Central memory CD8-positive, alpha-beta T cell (primary cell): ENCODE results near the gene MPP7.

Experiments
- ATAC-seq: fragments of 150-1000 bp; cut with Tn5 transposase; replicated peaks from 2 replicates; pipeline ENCODE4 v1.10.0; 2022; ENCODE audit warnings: mild to moderate bottlenecking, moderate FRiP score, moderate number of reproducible peaks; ENCODE audit not compliant: poor library complexity, severe bottlenecking; ENCODE audit errors: extremely low read depth
- DNase-seq, 2 donors: peaks; one replicate each; pipeline ENCODE4 v3.0.0; 2021; ENCODE audit warnings: low spot score in 2 of 2
- H3K27ac Mint-ChIP-seq: one replicate; pipeline ENCODE4 v1.8.0; 2022; ENCODE audit warnings: low read depth, mild to moderate bottlenecking, moderate library complexity, mixed read lengths
- H3K27me3 Mint-ChIP-seq: one replicate; pipeline ENCODE4 v1.8.0; 2022; ENCODE audit warnings: mixed read lengths
- H3K36me3 Mint-ChIP-seq: one replicate; pipeline ENCODE4 v1.8.0; 2022; ENCODE audit warnings: mild to moderate bottlenecking, moderate library complexity, mixed read lengths; ENCODE audit not compliant: insufficient read depth
- H3K4me1 Mint-ChIP-seq: one replicate; pipeline ENCODE4 v1.8.0; 2022; ENCODE audit warnings: mixed read lengths
- H3K4me3 Mint-ChIP-seq: one replicate; pipeline ENCODE4 v1.8.0; 2022; ENCODE audit warnings: mild to moderate bottlenecking, moderate library complexity, mixed read lengths
- H3K9me3 Mint-ChIP-seq: one replicate; pipeline ENCODE4 v1.8.0; 2022; ENCODE audit warnings: mixed read lengths

MPP7 gene

DNA sequence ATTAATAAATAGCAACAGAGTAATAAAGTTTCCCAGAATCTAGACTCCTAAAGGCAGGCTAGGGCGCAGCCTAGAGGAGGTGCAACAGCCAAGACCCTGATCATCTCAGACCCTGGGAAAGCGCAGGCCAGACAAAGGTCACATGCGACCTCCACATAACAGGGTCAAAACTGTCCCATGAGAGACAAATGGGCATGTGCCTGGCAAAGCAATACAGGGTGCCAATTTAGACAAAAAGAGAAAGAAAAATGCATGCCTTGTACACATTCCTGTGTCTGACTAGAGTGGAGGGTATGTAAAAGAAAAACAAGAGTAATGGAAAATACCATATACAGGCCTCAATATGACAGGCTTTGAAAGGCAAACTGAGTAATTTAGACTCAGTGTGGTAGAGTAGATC, 22.2 kb downstream of the MPP7 start:
- ATAC-seq (no peak), DNase-seq (no peak)
- Mint-ChIP-seq H3K36me3 (no peaks in the 10 kb centered on the region), H3K9me3 (no peaks in the 10 kb centered on the region), H3K4me1 (peaks cover 25% of the 10 kb centered on the region), H3K4me3 (no peak overlapping the region), H3K27me3 (no peaks in the 10 kb centered on the region), H3K27ac (no peak overlapping the region)

DNA sequence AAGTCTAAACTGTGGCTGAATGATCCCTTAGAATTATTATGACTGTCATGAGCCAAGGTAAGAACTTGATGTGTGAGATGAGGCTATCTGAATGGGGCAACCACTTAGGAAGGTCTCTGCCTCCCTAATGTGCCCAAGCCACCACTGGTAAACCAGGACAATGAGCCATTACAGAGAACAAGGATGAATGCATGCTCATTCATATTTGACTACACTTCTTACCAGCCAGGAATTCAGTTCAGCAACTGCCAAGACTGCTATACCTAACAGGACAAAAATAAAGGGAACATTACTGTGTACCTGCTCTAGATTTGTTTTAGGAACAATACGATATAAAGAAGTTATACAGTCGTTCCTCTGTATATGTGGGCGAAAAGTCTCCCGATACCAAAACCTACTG, 23.0 kb downstream of the MPP7 start:
- no peak overlapping the region for H3K27ac Mint-ChIP-seq
- peaks cover 29% of the 10 kb centered on the region for H3K4me1 Mint-ChIP-seq
- no peak for DNase-seq

DNA sequence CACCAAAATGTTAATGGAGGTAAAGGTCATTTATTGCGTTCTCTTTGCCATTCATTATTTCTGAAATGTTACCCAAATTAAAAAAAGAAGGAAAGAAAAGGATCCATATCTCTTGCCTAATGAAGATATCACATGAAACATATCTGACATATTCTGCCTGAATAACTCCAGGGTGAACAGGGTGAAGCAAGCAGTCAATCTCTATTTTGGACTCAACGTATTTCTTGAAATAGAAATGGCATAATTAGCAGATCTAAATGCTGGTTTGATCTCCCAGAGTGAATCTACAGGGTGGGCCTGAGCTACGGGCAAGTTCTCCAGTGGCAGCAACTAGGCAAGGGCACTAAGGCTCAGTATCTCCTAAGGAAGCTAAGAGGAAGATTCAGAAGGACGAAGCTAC, 24.0 kb downstream of the MPP7 start:
- no peaks in the 10 kb centered on the region for H3K9me3 Mint-ChIP-seq
- H3K27ac Mint-ChIP-seq: no peak overlapping the region
- peaks cover 2% of the 10 kb centered on the region for H3K36me3 Mint-ChIP-seq
- peaks cover 27% of the 10 kb centered on the region for H3K4me1 Mint-ChIP-seq
- H3K27me3 Mint-ChIP-seq: no peaks in the 10 kb centered on the region
- no peak overlapping the region for H3K4me3 Mint-ChIP-seq
- no peak for DNase-seq
- ATAC-seq: no peak

More for the DNA sequence above, 23.0 kb downstream of the MPP7 start:
- H3K4me3 Mint-ChIP-seq: no peak overlapping the region
- H3K27me3 Mint-ChIP-seq: no peaks in the 10 kb centered on the region
- no peaks in the 10 kb centered on the region for H3K9me3 Mint-ChIP-seq
- no peak for ATAC-seq
- H3K36me3 Mint-ChIP-seq: peaks cover 2% of the 10 kb centered on the region

DNA sequence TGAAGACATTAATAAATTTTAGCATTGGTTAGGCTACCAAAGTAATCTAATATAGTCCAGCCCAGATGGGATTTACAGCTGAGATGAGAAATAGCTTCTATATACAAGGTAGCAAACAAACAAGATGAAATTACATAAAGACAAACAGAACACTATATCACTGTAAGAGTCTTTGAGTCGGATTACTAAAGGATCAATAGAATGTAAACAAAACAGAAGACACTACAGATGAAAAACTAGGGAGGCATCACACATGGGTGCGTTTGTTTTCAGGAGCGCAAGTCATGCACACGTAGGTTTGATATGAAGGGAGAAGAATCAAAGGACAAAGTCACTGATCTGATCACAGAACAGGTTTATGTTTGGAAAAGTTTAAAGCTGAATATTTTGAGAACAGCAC, 26.5 kb downstream of the MPP7 start:
- no peak for ATAC-seq
- no peak overlapping the region for H3K4me3 Mint-ChIP-seq
- H3K4me1 Mint-ChIP-seq: peaks cover 18% of the 10 kb centered on the region
- H3K36me3 Mint-ChIP-seq: peaks cover 4% of the 10 kb centered on the region
- no peaks in the 10 kb centered on the region for H3K9me3 Mint-ChIP-seq
- DNase-seq: no peak
- H3K27ac Mint-ChIP-seq: no peak overlapping the region
- no peaks in the 10 kb centered on the region for H3K27me3 Mint-ChIP-seq

DNA sequence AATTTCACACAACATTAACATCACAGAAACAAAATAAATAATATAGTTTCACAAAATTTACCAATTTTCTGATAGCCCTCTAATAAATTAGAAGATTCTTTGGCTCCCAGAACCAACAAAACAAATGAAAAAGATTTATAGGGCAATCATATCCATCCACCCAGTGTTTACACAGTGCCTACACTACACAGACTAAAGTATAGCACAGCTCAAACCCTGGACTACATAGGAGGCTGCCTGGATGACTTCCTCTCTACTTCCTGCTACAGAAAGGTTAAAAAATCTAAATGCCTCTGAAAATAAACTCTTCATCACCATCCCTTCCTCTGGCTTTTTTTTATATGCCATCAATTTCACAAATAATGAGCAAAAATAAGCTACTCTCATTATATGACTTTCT, 28.4 kb downstream of the MPP7 start:
- Mint-ChIP-seq H3K27ac (no peak overlapping the region), H3K9me3 (no peaks in the 10 kb centered on the region), H3K27me3 (no peaks in the 10 kb centered on the region), H3K36me3 (peaks cover 4% of the 10 kb centered on the region), H3K4me3 (no peak overlapping the region), H3K4me1 (peaks cover 24% of the 10 kb centered on the region)
- DNase-seq (no peak), ATAC-seq (no peak)

DNA sequence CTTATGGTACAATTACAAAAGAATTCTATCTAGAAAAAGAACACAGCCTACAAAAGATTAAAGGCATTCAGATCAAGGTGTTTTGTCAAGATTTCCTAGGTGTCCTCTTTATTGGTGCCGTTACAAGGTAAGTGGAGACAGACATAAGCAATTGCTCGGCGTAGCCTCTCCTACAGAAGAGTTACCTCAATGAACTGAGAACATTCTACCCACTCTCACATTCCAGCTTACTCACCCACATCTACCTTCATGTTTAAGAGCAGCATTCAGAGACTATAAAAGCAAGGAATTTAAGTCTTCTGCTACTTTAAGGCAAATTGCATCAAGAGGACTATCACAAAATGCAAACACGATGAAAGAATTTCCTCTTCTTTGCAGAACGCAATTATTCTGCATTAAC, 29.5 kb downstream of the MPP7 start:
- Mint-ChIP-seq H3K27ac (no peak overlapping the region), H3K4me1 (peaks cover 29% of the 10 kb centered on the region), H3K27me3 (no peaks in the 10 kb centered on the region), H3K4me3 (no peak overlapping the region), H3K9me3 (no peaks in the 10 kb centered on the region), H3K36me3 (peaks cover 5% of the 10 kb centered on the region)
- DNase-seq (no peak), ATAC-seq (no peak)

DNA sequence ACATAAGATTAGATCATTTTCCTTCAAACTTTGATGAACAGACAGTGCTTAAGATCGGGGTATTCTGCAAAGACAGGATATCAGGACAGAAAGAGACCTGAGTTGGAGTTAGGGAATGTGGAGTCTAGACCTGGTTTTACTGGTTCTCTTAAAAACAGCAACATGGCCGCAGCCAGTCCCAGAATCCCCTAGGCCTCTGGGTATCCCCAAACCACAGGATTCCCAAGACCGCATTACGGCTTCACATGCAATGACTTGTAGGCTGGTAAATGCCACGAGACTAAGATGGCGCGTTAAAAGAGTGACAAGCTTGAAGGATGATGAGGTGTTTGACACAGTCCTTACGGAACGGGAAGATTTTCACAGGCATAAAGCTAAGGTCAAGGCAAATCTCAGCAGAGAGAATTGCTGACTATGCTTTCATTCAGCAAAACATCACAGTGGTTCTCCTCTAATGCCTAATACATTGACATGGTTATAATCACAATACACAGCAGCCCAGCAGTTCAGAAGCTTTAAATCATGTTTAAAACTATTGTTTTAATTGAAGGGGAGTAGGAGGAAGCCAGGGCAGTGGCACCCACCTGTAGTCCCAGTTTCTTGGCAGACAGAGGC, 32.9 kb downstream of the MPP7 start:
- Mint-ChIP-seq H3K27ac (no peak overlapping the region), H3K27me3 (no peaks in the 10 kb centered on the region), H3K4me1 (peaks cover 24% of the 10 kb centered on the region), H3K36me3 (peaks cover 4% of the 10 kb centered on the region), H3K4me3 (no peak overlapping the region), H3K9me3 (no peaks in the 10 kb centered on the region)
- ATAC-seq (no peak), DNase-seq (no peak)

DNA sequence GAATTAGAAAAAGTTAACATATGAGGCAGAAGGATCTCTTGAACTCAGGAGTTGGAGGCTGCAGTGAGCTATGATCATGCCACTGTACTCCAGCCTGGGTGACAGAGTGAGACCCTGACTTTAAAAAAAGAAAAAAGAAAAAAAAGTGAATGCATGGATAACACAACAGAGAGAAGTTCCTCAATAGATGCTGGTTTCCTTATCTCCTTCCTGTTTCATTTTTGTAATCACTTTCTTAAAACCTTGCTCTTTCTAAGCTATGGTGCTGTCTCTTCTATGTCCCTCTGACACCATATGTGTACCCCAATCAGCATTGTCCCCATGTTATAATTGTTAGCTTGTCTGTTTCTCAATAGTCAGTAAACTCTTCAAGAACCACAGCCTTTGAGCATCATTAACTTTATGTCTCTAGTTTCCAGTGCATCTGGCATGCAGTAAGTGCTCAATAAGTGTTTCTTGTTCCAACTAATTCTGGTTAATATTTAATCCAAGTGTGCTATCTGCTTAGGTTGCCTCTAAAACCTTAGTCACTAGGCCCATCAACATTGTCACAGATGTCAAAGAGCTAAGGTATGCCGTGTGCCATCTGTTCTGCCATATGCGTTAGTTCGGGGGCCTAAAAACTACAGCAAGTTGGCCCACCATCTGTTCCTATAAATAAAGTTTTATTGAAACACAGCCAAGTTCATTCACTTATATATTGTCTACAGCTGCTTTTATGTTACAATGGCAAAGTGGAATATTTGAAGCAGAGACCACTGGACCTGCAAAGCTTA, 36.2 kb downstream of the MPP7 start:
- H3K4me1 Mint-ChIP-seq: peaks cover 35% of the 10 kb centered on the region
- H3K9me3 Mint-ChIP-seq: no peaks in the 10 kb centered on the region
- H3K27ac Mint-ChIP-seq: no peak overlapping the region
- H3K27me3 Mint-ChIP-seq: no peaks in the 10 kb centered on the region
- ATAC-seq: no peak
- DNase-seq: no peak
- peaks cover 3% of the 10 kb centered on the region for H3K36me3 Mint-ChIP-seq
- H3K4me3 Mint-ChIP-seq: no peak overlapping the region

DNA sequence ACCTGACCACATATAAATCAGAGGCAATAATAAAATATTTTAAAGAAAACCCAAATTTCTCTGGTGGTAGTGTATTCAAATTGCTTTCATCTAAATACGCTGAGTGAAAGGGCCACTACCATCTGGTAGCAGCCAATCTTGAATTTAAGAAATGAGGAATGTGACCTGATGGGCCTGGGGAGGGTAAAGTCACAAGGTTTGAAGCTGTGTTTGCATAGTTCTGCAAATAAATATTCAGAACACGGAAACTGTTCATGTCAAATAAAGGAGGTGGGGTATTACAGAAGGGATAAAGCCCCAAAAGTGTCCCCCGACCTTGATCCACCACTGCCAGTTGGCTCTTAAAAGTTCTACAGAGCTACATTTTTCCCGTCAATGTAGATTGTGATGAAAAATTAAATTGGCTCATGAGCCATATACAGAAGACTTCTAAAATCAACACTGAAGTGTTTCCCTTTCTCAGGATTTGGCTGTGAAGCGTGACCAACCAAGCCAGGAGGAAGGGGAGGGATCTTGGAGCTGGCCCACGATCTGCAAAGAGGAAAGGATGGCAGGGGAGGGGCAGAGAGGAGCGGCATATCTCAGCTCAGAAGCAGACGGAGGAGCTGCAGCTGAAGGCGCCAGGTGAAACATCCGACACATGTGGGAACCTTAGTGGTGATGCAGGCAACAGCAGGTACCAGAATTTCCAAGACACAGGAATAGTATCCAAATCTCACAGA, 39.6 kb downstream of the MPP7 start:
- Mint-ChIP-seq H3K9me3 (no peaks in the 10 kb centered on the region), H3K36me3 (peaks cover 3% of the 10 kb centered on the region), H3K4me3 (no peak overlapping the region), H3K27ac (no peak overlapping the region), H3K27me3 (no peaks in the 10 kb centered on the region), H3K4me1 (peaks cover 32% of the 10 kb centered on the region)
- no peak for ATAC-seq
- no peak for DNase-seq

DNA sequence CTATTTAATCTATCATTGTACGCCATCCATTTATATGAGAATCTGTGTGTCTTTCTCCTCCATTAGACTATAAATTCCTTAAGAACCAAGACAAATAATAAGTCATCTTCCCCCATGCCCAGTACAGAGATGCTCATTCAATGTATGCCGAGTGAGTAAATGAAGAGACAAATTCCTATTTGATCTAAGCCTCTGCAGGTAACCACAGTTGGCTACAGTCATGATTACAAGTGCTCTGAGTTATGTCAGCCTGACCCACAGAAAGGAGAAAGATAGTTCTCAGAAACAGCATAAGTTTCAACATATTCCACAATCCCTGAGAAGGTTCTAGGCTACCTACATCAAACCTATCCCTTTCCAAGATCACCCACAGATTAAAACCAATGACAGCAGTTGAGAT, 46.1 kb downstream of the MPP7 start:
- H3K36me3 Mint-ChIP-seq: peaks cover 1% of the 10 kb centered on the region
- H3K9me3 Mint-ChIP-seq: no peaks in the 10 kb centered on the region
- H3K27ac Mint-ChIP-seq: no peak overlapping the region
- H3K4me3 Mint-ChIP-seq: no peak overlapping the region
- DNase-seq (no peak), ATAC-seq (no peak)
- no peaks in the 10 kb centered on the region for H3K27me3 Mint-ChIP-seq
- peaks cover 22% of the 10 kb centered on the region for H3K4me1 Mint-ChIP-seq

DNA sequence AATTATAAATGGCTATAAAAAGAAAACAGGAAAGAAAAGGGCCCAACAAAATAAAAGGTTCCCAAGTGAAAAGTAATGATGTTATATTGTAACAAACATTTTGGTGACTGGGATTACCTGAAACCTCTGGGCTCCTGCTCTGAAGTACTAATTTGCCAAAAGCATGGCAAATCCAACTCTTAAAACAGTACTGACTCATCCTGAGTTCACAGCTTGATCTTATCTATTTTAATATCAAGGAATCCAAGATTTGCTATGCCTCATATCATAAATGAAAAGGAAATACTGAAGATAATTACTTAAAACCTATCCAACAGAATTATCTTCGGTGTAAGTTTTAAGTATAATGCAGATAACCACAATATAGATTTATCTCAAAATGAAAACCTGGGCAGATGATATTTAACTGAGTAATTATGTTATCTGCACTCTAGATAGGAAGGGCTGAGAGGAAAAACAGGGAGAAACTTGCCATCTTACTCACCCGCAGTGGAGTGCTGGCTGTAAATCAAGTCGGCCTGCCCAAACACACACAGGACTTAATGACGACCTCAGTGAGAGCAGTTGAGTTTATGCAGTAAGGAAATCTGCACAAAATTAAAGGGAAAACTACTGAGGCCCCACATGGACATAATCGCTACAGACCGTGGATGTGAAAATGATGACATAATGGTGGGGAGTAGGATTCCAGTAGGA, 48.4 kb downstream of the MPP7 start:
- ATAC-seq: no peak
- Mint-ChIP-seq H3K27ac (no peak overlapping the region), H3K4me3 (no peak overlapping the region), H3K9me3 (no peaks in the 10 kb centered on the region), H3K27me3 (no peaks in the 10 kb centered on the region), H3K36me3 (no peaks in the 10 kb centered on the region), H3K4me1 (peaks cover 13% of the 10 kb centered on the region)
- no peak for DNase-seq

DNA sequence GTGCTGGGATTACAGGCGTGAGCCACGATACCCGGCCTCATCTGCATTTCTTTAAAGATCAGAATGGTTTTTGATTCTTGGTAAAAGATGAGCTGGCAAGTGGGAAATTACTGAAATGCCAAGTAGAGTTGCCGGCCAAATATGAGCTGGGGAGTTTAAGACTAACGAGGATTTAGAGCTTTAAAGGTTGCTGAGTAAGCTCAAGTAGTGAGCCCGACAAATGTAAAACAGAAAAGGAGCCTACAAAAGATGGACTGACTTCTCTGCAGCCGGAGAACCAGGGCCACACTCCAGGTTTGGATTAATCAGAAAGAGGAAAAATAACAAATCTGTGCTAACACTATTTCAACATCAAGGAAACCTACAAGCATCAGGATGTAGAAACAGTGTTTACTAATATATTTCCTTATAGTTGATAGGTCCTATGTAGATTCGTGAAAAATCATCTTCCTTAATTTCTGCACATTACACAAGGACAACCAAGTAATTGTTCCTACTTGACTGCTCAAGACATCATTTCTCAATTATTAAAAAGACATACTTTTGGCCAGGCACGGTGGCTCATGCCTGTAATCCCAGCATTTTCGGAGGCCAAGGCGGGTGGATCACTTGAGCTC, 49.6 kb downstream of the MPP7 start:
- Mint-ChIP-seq H3K9me3 (no peaks in the 10 kb centered on the region), H3K27ac (no peak overlapping the region), H3K27me3 (no peaks in the 10 kb centered on the region), H3K4me3 (no peak overlapping the region), H3K36me3 (no peaks in the 10 kb centered on the region), H3K4me1 (peaks cover 17% of the 10 kb centered on the region)
- ATAC-seq (no peak), DNase-seq (no peak)
